Epidermal melanocyte (primary cell): ENCODE measurements around the gene PTGFRN.
"Not testable (repeated sequence)": the region's sequence is repeated elsewhere in the genome, so short reads cannot be mapped to it uniquely, and the experiment has no call there.

ENCODE experiments used
- DNase-seq: peaks from one replicate; pipeline ENCODE4 v3.0.0; 2011; ENCODE audit warnings: low spot score; ENCODE audit not compliant: insufficient read length

The PTGFRN gene

GRCh38 chr1:116909512-116910378, at the start of gene PTGFRN:
Gene PTGFRN, plus strand, starts transcription at chr1:116909916. Its CDS starts 288 bp downstream, at chr1:116910204.
- peak; percentile 52 for DNase-seq

- not testable (repeated sequence) for DNase-seq
Observed at GRCh38 chr1:116860167-116860566, 49.5 kb upstream of the PTGFRN start.

GRCh38 chr1:116861137-116861536, 48.6 kb upstream of the PTGFRN start:
- DNase-seq = no peak

GRCh38 chr1:116863031-116863430, 46.7 kb upstream of the PTGFRN start:
- not testable (repeated sequence) for DNase-seq

GRCh38 chr1:116866478-116866877, 43.2 kb upstream of the PTGFRN start:
- not testable (repeated sequence) for DNase-seq

GRCh38 chr1:116868385-116868784, 41.3 kb upstream of the PTGFRN start:
- no peak for DNase-seq

GRCh38 chr1:116869611-116870010, 40.1 kb upstream of the PTGFRN start:
- DNase-seq = no peak

GRCh38 chr1:116870300-116870699, 39.4 kb upstream of the PTGFRN start:
- no peak for DNase-seq

GRCh38 chr1:116871779-116872146, 38.0 kb upstream of the PTGFRN start:
- DNase-seq = no peak

GRCh38 chr1:116873680-116874271, 35.9 kb upstream of the PTGFRN start:
- peak; percentile 50 for DNase-seq

- no peak for DNase-seq
Observed at GRCh38 chr1:116874733-116875249, 34.9 kb upstream of the PTGFRN start.

GRCh38 chr1:116875391-116875790, 34.3 kb upstream of the PTGFRN start:
- no peak for DNase-seq

GRCh38 chr1:116875946-116876345, 33.8 kb upstream of the PTGFRN start:
- not testable (repeated sequence) for DNase-seq

- no peak for DNase-seq
Observed at GRCh38 chr1:116877141-116877818, 32.4 kb upstream of the PTGFRN start.

- no peak for DNase-seq
Observed at GRCh38 chr1:116878804-116879477, 30.8 kb upstream of the PTGFRN start.

GRCh38 chr1:116879478-116880133, 30.1 kb upstream of the PTGFRN start:
- DNase-seq = no peak

- no peak for DNase-seq
Observed at GRCh38 chr1:116880917-116881316, 28.8 kb upstream of the PTGFRN start.

GRCh38 chr1:116881879-116882520, 27.7 kb upstream of the PTGFRN start:
- no peak for DNase-seq

- no peak for DNase-seq
Observed at GRCh38 chr1:116882866-116883265, 26.9 kb upstream of the PTGFRN start.

GRCh38 chr1:116886291-116886878, 23.3 kb upstream of the PTGFRN start:
- no peak for DNase-seq
